GM18909 (cell line): ENCODE results near the gene ARHGEF10L.
"Not testable (repeated sequence)": the region's sequence is repeated elsewhere in the genome, so short reads cannot be mapped to it uniquely, and the experiment has no call there.

ENCODE experiments used
- ATAC-seq: cut with Tn5 transposase; IDR thresholded peaks from one replicate; pipeline ENCODE4 v1.9.1; 2021; ENCODE audit warnings: mild to moderate bottlenecking; ENCODE audit not compliant: unreplicated experiment, poor library complexity

The ARHGEF10L gene

GRCh38 chr1:17606826-17607440, 67.4 kb downstream of the ARHGEF10L start:
- no peak for ATAC-seq

GRCh38 chr1:17607644-17608581, 68.4 kb downstream of the ARHGEF10L start:
- ATAC-seq = no peak

- ATAC-seq = no peak
Observed at GRCh38 chr1:17609529-17609928, 70.0 kb downstream of the ARHGEF10L start.

GRCh38 chr1:17610085-17610484, 70.6 kb downstream of the ARHGEF10L start:
- no peak for ATAC-seq

- ATAC-seq = no peak
Observed at GRCh38 chr1:17610713-17611112, 71.2 kb downstream of the ARHGEF10L start.

GRCh38 chr1:17611991-17612390, 72.5 kb downstream of the ARHGEF10L start:
- ATAC-seq = no peak

- ATAC-seq = no peak
Observed at GRCh38 chr1:17612831-17613230, 73.3 kb downstream of the ARHGEF10L start.

GRCh38 chr1:17614586-17614985, 75.1 kb downstream of the ARHGEF10L start:
- ATAC-seq = no peak

- ATAC-seq = no peak
Observed at GRCh38 chr1:17615157-17615556, 75.7 kb downstream of the ARHGEF10L start.

GRCh38 chr1:17615959-17616358, 76.5 kb downstream of the ARHGEF10L start:
- no peak for ATAC-seq

- no peak for ATAC-seq
Observed at GRCh38 chr1:17616731-17617279, 77.3 kb downstream of the ARHGEF10L start.

GRCh38 chr1:17617787-17618557, 78.5 kb downstream of the ARHGEF10L start:
- ATAC-seq = no peak

GRCh38 chr1:17618558-17619247, 79.2 kb downstream of the ARHGEF10L start:
- no peak for ATAC-seq

- ATAC-seq = no peak
Observed at GRCh38 chr1:17620448-17620847, 81.0 kb downstream of the ARHGEF10L start.

- no peak for ATAC-seq
Observed at GRCh38 chr1:17621691-17622090, 82.2 kb downstream of the ARHGEF10L start.

GRCh38 chr1:17622823-17623222, 83.3 kb downstream of the ARHGEF10L start:
- no peak for ATAC-seq

GRCh38 chr1:17624611-17625233, 85.2 kb downstream of the ARHGEF10L start:
- ATAC-seq = no peak

- ATAC-seq = no peak
Observed at GRCh38 chr1:17627239-17628052, 87.9 kb downstream of the ARHGEF10L start.

- ATAC-seq = not testable (repeated sequence)
Observed at GRCh38 chr1:17629046-17629445, 89.5 kb downstream of the ARHGEF10L start.
